Measurements from ENCODE around the gene BANP.

Gene BANP

GRCh38 chr16:88048985-88049384 is 97.8 kb downstream of the BANP start:
- H3K36me3 ChIP-seq (ENCODE audit: insufficient read depth, low read length): peaks cover 43% of the 10 kb centered on the region
- TF ChIP-seq CTCF (IDR thresholded peaks at IDR 0.05; ENCODE audit: low read length) (no peak), EZH2 (IDR thresholded peaks at IDR 0.05; ENCODE audit: borderline replicate concordance, low read length) (no peak)

GRCh38 chr16:88049561-88050545 is 98.6 kb downstream of the BANP start:
- Histone ChIP-seq H3F3A (ENCODE audit: insufficient read depth, low read length) (no peaks in the 10 kb centered on the region), H2AFZ (ENCODE audit: low read length) (no peak overlapping the region), H3K27ac (ENCODE audit: low read depth, low read length, poor library complexity, severe bottlenecking) (no peak overlapping the region), H3K27me3 (ENCODE audit: insufficient read depth, low read length) (no peaks in the 10 kb centered on the region), H4K20me1 (ENCODE audit: insufficient read depth, low read length) (no peaks in the 10 kb centered on the region), H3K36me3 (ENCODE audit: insufficient read depth, low read length) (peaks cover 43% of the 10 kb centered on the region), H3K4me3 (ENCODE audit: low read depth, low read length, poor library complexity, severe bottlenecking) (no peak overlapping the region), H3K79me2 (ENCODE audit: insufficient read depth, low read length) (no peaks in the 10 kb centered on the region), H3K4me1 (ENCODE audit: insufficient read depth, low read length, severe bottlenecking) (peaks cover 27% of the 10 kb centered on the region), H3K9ac (ENCODE audit: low read length) (no peak overlapping the region), H3K4me2 (ENCODE audit: low read length) (no peak overlapping the region), H3K9me2 (ENCODE audit: low read depth, low read length) (no peaks in the 10 kb centered on the region), H3K9me3 (ENCODE audit: low read length) (no peaks in the 10 kb centered on the region)
- TF ChIP-seq EZH2 (IDR thresholded peaks at IDR 0.05; ENCODE audit: borderline replicate concordance, low read length) (no peak), CTCF (IDR thresholded peaks at IDR 0.05; ENCODE audit: low read length) (no peak)

More at GRCh38 chr16:88048985-88049384, 97.8 kb downstream of the BANP start:
- Histone ChIP-seq H3K79me2 (ENCODE audit: insufficient read depth, low read length) (no peaks in the 10 kb centered on the region), H3F3A (ENCODE audit: insufficient read depth, low read length) (no peaks in the 10 kb centered on the region), H3K9me2 (ENCODE audit: low read depth, low read length) (no peaks in the 10 kb centered on the region), H2AFZ (ENCODE audit: low read length) (no peak overlapping the region), H3K4me1 (ENCODE audit: insufficient read depth, low read length, severe bottlenecking) (peaks cover 36% of the 10 kb centered on the region), H3K27ac (ENCODE audit: low read depth, low read length, poor library complexity, severe bottlenecking) (no peak overlapping the region), H3K4me2 (ENCODE audit: low read length) (no peak overlapping the region), H3K9me3 (ENCODE audit: low read length) (no peaks in the 10 kb centered on the region), H3K4me3 (ENCODE audit: low read depth, low read length, poor library complexity, severe bottlenecking) (no peak overlapping the region), H3K27me3 (ENCODE audit: insufficient read depth, low read length) (no peaks in the 10 kb centered on the region), H4K20me1 (ENCODE audit: insufficient read depth, low read length) (no peaks in the 10 kb centered on the region), H3K9ac (ENCODE audit: low read length) (no peak overlapping the region)

- H3K27ac ChIP-seq (ENCODE audit: low read depth, low read length, poor library complexity, severe bottlenecking): no peak overlapping the region
- H3K4me1 ChIP-seq (ENCODE audit: insufficient read depth, low read length, severe bottlenecking): peaks cover 15% of the 10 kb centered on the region
- H3K4me2 ChIP-seq (ENCODE audit: low read length): no peak overlapping the region
- H3K4me3 ChIP-seq (ENCODE audit: low read depth, low read length, poor library complexity, severe bottlenecking): no peak overlapping the region
- no peaks in the 10 kb centered on the region for H3K9me2 ChIP-seq (ENCODE audit: low read depth, low read length)
- H3F3A ChIP-seq (ENCODE audit: insufficient read depth, low read length): no peaks in the 10 kb centered on the region
- no peaks in the 10 kb centered on the region for H3K9me3 ChIP-seq (ENCODE audit: low read length)
- no peak overlapping the region for H3K9ac ChIP-seq (ENCODE audit: low read length)
- no peak overlapping the region for H2AFZ ChIP-seq (ENCODE audit: low read length)
- H4K20me1 ChIP-seq (ENCODE audit: insufficient read depth, low read length): no peaks in the 10 kb centered on the region
- no peak for TF ChIP-seq EZH2 (IDR thresholded peaks at IDR 0.05; ENCODE audit: borderline replicate concordance, low read length)
- no peak for TF ChIP-seq CTCF (IDR thresholded peaks at IDR 0.05; ENCODE audit: low read length)
- H3K36me3 ChIP-seq (ENCODE audit: insufficient read depth, low read length): peaks cover 43% of the 10 kb centered on the region
- H3K27me3 ChIP-seq (ENCODE audit: insufficient read depth, low read length): no peaks in the 10 kb centered on the region
- H3K79me2 ChIP-seq (ENCODE audit: insufficient read depth, low read length): no peaks in the 10 kb centered on the region
These were observed 99.9 kb downstream of the BANP start for GRCh38 chr16:88050952-88051660.

All from OCI-LY1 (cell line).